H1 (cell line): Measurements from ENCODE around the gene NDUFAF3. TPM values are rescaled to one million over a fixed set of nuclear protein-coding genes. Genes with fewer than 3 reads are reported as not detected.

Source experiments
- CTCF ChIA-PET: fragments of 300-600 bp; sonication (Branson Sonifier 250); formaldehyde crosslinking; loops from one replicate; lab custom pipeline; 2021; ENCODE audit not compliant: partially characterized antibody; lab: Charles Lee
- POLR2A ChIA-PET: fragments of 300-600 bp; sonication (Branson Sonifier 250); formaldehyde crosslinking; loops from one replicate; lab custom pipeline; 2021; ENCODE audit warnings: inconsistent platforms; ENCODE audit not compliant: partially characterized antibody; lab: Charles Lee
- DNase-seq, 2 experiments: peaks; one replicate each; pipeline versions ENCODE4 v3.0.0 to v3.0.0-alpha.2; 2010 to 2022; ENCODE audit warnings: low spot score in 2 of 2, low read depth in 1 of 2, mixed read lengths in 1 of 2
- FAIRE-seq: peaks from 2 replicates; lab custom pipeline; 2011; peaks lifted over from hg19 to GRCh38; lab: Jason Lieb, UNC
- H2AFZ ChIP-seq: 2 replicates; pipeline ENCODE4 v1.8.1; 2012; ENCODE audit warnings: low read length, inconsistent platforms
- H2AK5ac ChIP-seq: 2 replicates; pipeline ENCODE4 v1.6.1; 2013; ENCODE audit warnings: low read depth, low read length
- H2BK120ac ChIP-seq: replicated peaks from 2 replicates; pipeline ENCODE3; 2013; ENCODE audit warnings: low read depth, low read length, inconsistent platforms
- H2BK12ac ChIP-seq: 2 replicates; pipeline ENCODE4 v1.6.1; 2013; ENCODE audit warnings: low read depth, low read length
- H2BK15ac ChIP-seq: 2 replicates; pipeline ENCODE4 v1.6.1; 2013; ENCODE audit warnings: low read length
- H2BK20ac ChIP-seq: 2 replicates; pipeline ENCODE4 v1.6.1; 2013; ENCODE audit warnings: low read length
- H2BK5ac ChIP-seq: 2 replicates; pipeline ENCODE4 v1.6.1; 2013; ENCODE audit warnings: low read depth, low read length
- H3K14ac ChIP-seq: 2 replicates; pipeline ENCODE4 v1.6.1; 2013; ENCODE audit warnings: inconsistent platforms; ENCODE audit not compliant: insufficient read length
- H3K18ac ChIP-seq: 2 replicates; pipeline ENCODE4 v1.6.1; 2013; ENCODE audit warnings: low read length; ENCODE audit errors: extremely low read depth
- H3K23ac ChIP-seq: 2 replicates; pipeline ENCODE4 v1.6.1; 2013; ENCODE audit warnings: inconsistent platforms; ENCODE audit not compliant: insufficient read length
- H3K23me2 ChIP-seq: 2 replicates; pipeline ENCODE4 v1.6.1; 2013; ENCODE audit warnings: low read depth, low read length
- H3K27ac ChIP-seq: 2 replicates; pipeline ENCODE4 v1.6.1; 2011; ENCODE audit warnings: low read depth, low read length, inconsistent platforms
- H3K27me3 ChIP-seq, 4 experiments: replicated peaks in 1 of 4; 1 replicate in 1 of 4; 2 replicates in 3 of 4; pipeline versions ENCODE4 v1.6.1 to v1.8.1; 2011 to 2013; ENCODE audit warnings: low read length in 3 of 4, mild to moderate bottlenecking in 3 of 4, inconsistent platforms in 2 of 4, mixed read lengths in 2 of 4, moderate library complexity in 1 of 4; ENCODE audit not compliant: control insufficient read depth in 3 of 4, insufficient read depth in 3 of 4; ENCODE audit errors: extremely low read depth in 1 of 4
- H3K36me3 ChIP-seq, 4 experiments: 2 replicates each; pipeline versions ENCODE4 v1.6.1 to v1.8.1; 2011 to 2013; ENCODE audit warnings: mild to moderate bottlenecking in 4 of 4, low read length in 3 of 4, moderate library complexity in 2 of 4, control low read depth in 1 of 4, inconsistent platforms in 1 of 4; ENCODE audit not compliant: insufficient read depth in 4 of 4, control insufficient read depth in 2 of 4
- H3K4ac ChIP-seq: replicated peaks from 2 replicates; pipeline ENCODE3; 2013; ENCODE audit warnings: low read length, low read depth, mixed read lengths, inconsistent platforms; ENCODE audit not compliant: insufficient read length
- H3K4me1 ChIP-seq, 4 experiments: replicated peaks in 1 of 4; 1 replicate in 1 of 4; 2 replicates in 3 of 4; pipeline versions ENCODE4 v1.6.1 to v1.8.1; 2011 to 2013; ENCODE audit warnings: low read length in 3 of 4, inconsistent platforms in 2 of 4, mixed read lengths in 1 of 4; ENCODE audit not compliant: insufficient read depth in 4 of 4, control insufficient read depth in 3 of 4
- H3K4me2 ChIP-seq, 2 experiments: 2 replicates each; pipeline versions ENCODE4 v1.6.1 to v1.8.1; 2011 to 2013; ENCODE audit warnings: low read depth in 2 of 2, low read length in 2 of 2, control low read depth in 1 of 2, inconsistent platforms in 1 of 2, mild to moderate bottlenecking in 1 of 2; ENCODE audit not compliant: insufficient read depth in 1 of 2
- H3K4me3 ChIP-seq, 4 experiments: fragments of 200-600, 300-600 bp in 1 of 4; sonication (generic), shearing (Covaris generic), sonication (Bioruptor Twin) in 1 of 4; 2 replicates each; pipeline versions ENCODE4 v1.5.1 to v1.8.1; 2011 to 2016; ENCODE audit warnings: low read length in 4 of 4, low read depth in 3 of 4, control low read depth in 2 of 4, inconsistent platforms in 2 of 4, mild to moderate bottlenecking in 2 of 4, mixed read lengths in 1 of 4, moderate library complexity in 1 of 4; ENCODE audit not compliant: insufficient read depth in 2 of 4; ENCODE audit errors: extremely low read depth in 1 of 4
- H3K56ac ChIP-seq: replicated peaks from 2 replicates; pipeline ENCODE3; 2013; ENCODE audit warnings: low read depth, mild to moderate bottlenecking, mixed read lengths, low read length, inconsistent platforms; ENCODE audit not compliant: insufficient read length
- H3K79me1 ChIP-seq: 2 replicates; pipeline ENCODE4 v1.6.1; 2013; ENCODE audit warnings: low read depth, low read length, control low read depth
- H3K79me2 ChIP-seq, 2 experiments: 2 replicates each; pipeline versions ENCODE4 v1.6.1 to v1.8.1; 2012 to 2013; ENCODE audit warnings: low read length in 2 of 2, mild to moderate bottlenecking in 2 of 2, inconsistent platforms in 1 of 2; ENCODE audit not compliant: insufficient read depth in 2 of 2, control insufficient read depth in 1 of 2
- H3K9ac ChIP-seq, 4 experiments: replicated peaks in 1 of 4; 1 replicate in 1 of 4; 2 replicates in 3 of 4; pipeline versions ENCODE4 v1.6.1 to v1.8.1; 2011 to 2013; ENCODE audit warnings: low read depth in 3 of 4, low read length in 3 of 4, control low read depth in 2 of 4, mild to moderate bottlenecking in 2 of 4, moderate library complexity in 2 of 4, inconsistent platforms in 1 of 4; ENCODE audit errors: extremely low read depth in 1 of 4
- H3K9me3 ChIP-seq, 2 experiments: 2 replicates each; pipeline versions ENCODE4 v1.6.1 to v1.8.1; 2012 to 2013; ENCODE audit warnings: mild to moderate bottlenecking in 2 of 2, moderate library complexity in 2 of 2, control low read depth in 1 of 2, inconsistent platforms in 1 of 2, low read depth in 1 of 2, low read length in 1 of 2, mixed read lengths in 1 of 2; ENCODE audit not compliant: insufficient read depth in 2 of 2
- H4K20me1 ChIP-seq, 2 experiments: replicated peaks in 1 of 2; 2 replicates each; pipeline versions ENCODE3 to v1.8.1; 2011 to 2013; ENCODE audit warnings: inconsistent platforms in 2 of 2, low read length in 2 of 2, mild to moderate bottlenecking in 1 of 2; ENCODE audit not compliant: insufficient read depth in 2 of 2, control insufficient read depth in 1 of 2
- H4K5ac ChIP-seq: 2 replicates; pipeline ENCODE4 v1.6.1; 2013; ENCODE audit warnings: low read length, low read depth, mixed read lengths, inconsistent platforms; ENCODE audit not compliant: insufficient read length
- H4K8ac ChIP-seq: 2 replicates; pipeline ENCODE4 v1.8.0; 2013; ENCODE audit warnings: mild to moderate bottlenecking, moderate library complexity, low read length, inconsistent platforms; ENCODE audit not compliant: insufficient read depth; ENCODE audit errors: extremely low read depth
- H4K91ac ChIP-seq: replicated peaks from 2 replicates; pipeline ENCODE3; 2013; ENCODE audit warnings: low read length, mixed read lengths, inconsistent platforms; ENCODE audit not compliant: insufficient read length
- CTCF ChIP-seq, 3 experiments: IDR thresholded peaks; 1 replicate in 2 of 3; 2 replicates in 1 of 3; pipeline versions ENCODE4 v1.5.1 to v1.6.1; 2011; ENCODE audit warnings: low read length in 3 of 3, mild to moderate bottlenecking in 3 of 3, inconsistent platforms in 2 of 3, low read depth in 1 of 3, moderate library complexity in 1 of 3; ENCODE audit not compliant: insufficient read depth in 1 of 3; ENCODE audit errors: control extremely low read depth in 1 of 3
- EGR1 ChIP-seq: IDR thresholded peaks from 2 replicates; pipeline ENCODE4 v1.6.1; 2011; ENCODE audit warnings: low read depth, low read length, borderline replicate concordance
- FOSL1 ChIP-seq: IDR thresholded peaks from 2 replicates; pipeline ENCODE4 v1.6.1; 2011; ENCODE audit warnings: mild to moderate bottlenecking, low read depth, low read length, moderate library complexity; ENCODE audit not compliant: insufficient read depth
- JUND ChIP-seq: IDR thresholded peaks from 2 replicates; pipeline ENCODE4 v1.6.1; 2011; ENCODE audit warnings: mild to moderate bottlenecking, improper control_type of control experiment, low read length
- KDM1A ChIP-seq: fragments of 200-600, 300-600 bp; sonication (generic); IDR thresholded peaks from 2 replicates; pipeline ENCODE4 v1.7.1; 2016; ENCODE audit warnings: mild to moderate bottlenecking, low read length, borderline replicate concordance
- POLR2AphosphoS5 ChIP-seq: IDR thresholded peaks from 2 replicates; pipeline ENCODE4 v1.6.1; 2011; ENCODE audit warnings: low read depth, low read length
- POU5F1 ChIP-seq: IDR thresholded peaks from 2 replicates; pipeline ENCODE4 v1.6.1; 2011; ENCODE audit warnings: low read depth, mild to moderate bottlenecking, low read length, moderate library complexity
- RNF2 ChIP-seq: fragments of 200-900, 300-1000 bp; sonication (generic); IDR thresholded peaks from 2 replicates; pipeline ENCODE4 v1.7.1; 2016; ENCODE audit warnings: borderline replicate concordance, low read depth, mild to moderate bottlenecking, antibody characterized with exemption, low read length; ENCODE audit not compliant: poor library complexity, severe bottlenecking; ENCODE audit errors: missing control alignments
- SIX5 ChIP-seq: IDR thresholded peaks from 2 replicates; pipeline ENCODE4 v1.6.1; 2011; ENCODE audit warnings: mild to moderate bottlenecking, low read depth, low read length
- TCF12 ChIP-seq: IDR thresholded peaks from 2 replicates; pipeline ENCODE4 v1.6.1; 2011; ENCODE audit warnings: low read depth, mild to moderate bottlenecking, low read length
- ZNF274 ChIP-seq: IDR thresholded peaks from 2 replicates; pipeline ENCODE4 v1.7.0; 2012; ENCODE audit warnings: low read length, borderline replicate concordance; ENCODE audit errors: extremely low read depth
- WGBS, 2 experiments: shearing (Covaris generic) in 1 of 2; methylation state at CpG; one replicate each; pipeline versions ENCODE4 v1.1.6 to v1.1.7; 2013 to 2015; ENCODE audit warnings: low lambda C conversion rate in 2 of 2, mixed read lengths in 2 of 2, inconsistent platforms in 1 of 2, low coverage in 1 of 2, missing lambda C conversion rate in 1 of 2; ENCODE audit not compliant: insufficient replicate concordance in 2 of 2, insufficient coverage in 1 of 2, insufficient read length in 1 of 2; ENCODE audit errors: extremely low coverage in 1 of 2, missing lambda C conversion rate in 1 of 2; 5-methylcytosine and 5-hydroxymethylcytosine counted together
- polyA plus RNA-seq, 7 experiments: library from polyadenylated mRNA; depleted of rRNA in 3 of 7; stranded (reverse) in 5 of 7; unstranded in 2 of 7; fragments of >200 nt in 5 of 7; fragments of 200-250 nt in 2 of 7; gene quantifications; 1 replicate in 5 of 7; 2 replicates in 1 of 7; 4 replicates in 1 of 7; pipeline versions ENCODE4 v1.2.1 to v1.2.3, GENCODE V29; 2011 to 2013; ENCODE audit warnings: missing spikeins in 2 of 7, mixed read lengths in 2 of 7
- total RNA-seq: library from RNA; stranded (reverse); fragmentation: NEBNext Ultra II Directional; extraction: Animal tissue kit (Norgen Biotek cat#: 25700); gene quantifications from 2 replicates; pipeline ENCODE4 v1.2.1, GENCODE V29; 2021

The NDUFAF3 gene
- total and polyA plus RNA-seq, 2 of the 8 experiments (the other 6 are each of a cell fraction or from before 2014, with no cell fraction given), result 27.8 to 45.5 TPM

- no peak overlapping the region for H2AFZ ChIP-seq
- H3K36me3 ChIP-seq, result peaks cover 39 to 58% (median 50%) of the 10 kb centered on the region in 4 experiments
- peaks cover 8 to 19% of the 10 kb centered on the region in 2 experiments for H4K20me1 ChIP-seq
- no peak overlapping the region for H3K9ac ChIP-seq
- H2BK5ac ChIP-seq, result no peak overlapping the region
- H3K79me1 ChIP-seq, result peaks cover 6% of the 10 kb centered on the region
- WGBS, 2 experiments, result 89% methylated on average over 3 of the region's 3 CpGs; no CpG with 5 or more reads in 1 of the 2 experiments
- no peak overlapping the region for H3K27ac ChIP-seq
- H2BK120ac ChIP-seq, result no peak overlapping the region
- H3K4me2 ChIP-seq, result no peak overlapping the region; a peak in 1 of 4 replicates
- FAIRE-seq (no peak), DNase-seq (no peak)
- no peak overlapping the region for H4K8ac ChIP-seq
- no peak overlapping the region for H2BK12ac ChIP-seq
- no peak overlapping the region for H3K56ac ChIP-seq
- peaks cover 14% of the 10 kb centered on the region for H3K23me2 ChIP-seq
- no peak overlapping the region for H2BK15ac ChIP-seq
- H3K14ac ChIP-seq, result no peak overlapping the region
- peaks cover 0 to 18% (median 11%) of the 10 kb centered on the region in 4 experiments; a peak in 6 of 7 replicates for H3K4me1 ChIP-seq
- H3K4me3 ChIP-seq, result no peak overlapping the region
- peaks cover 4 to 25% of the 10 kb centered on the region in 2 experiments; a peak in 3 of 4 replicates for H3K79me2 ChIP-seq
- no peaks in the 10 kb centered on the region; a peak in 1 of 7 replicates for H3K27me3 ChIP-seq
- POLR2A ChIA-PET, result interaction anchor here (0.7 to 33.9 kb wide), 10 partner anchors 14 to 119 kb away, joined by 3 to 1518 read pairs (median 5); partner anchors contain the start of genes DALRD3, P4HTM, QARS1 and QRICH1
- no peaks in the 10 kb centered on the region for H3K9me3 ChIP-seq
- CTCF ChIA-PET, result interaction anchor here (0.6 to 24.3 kb wide), 4 partner anchors 14 to 71 kb away, joined by 3 to 467 read pairs (median 27); partner anchors contain the start of gene P4HTM
- H3K18ac ChIP-seq, result no peak overlapping the region
- H3K4ac ChIP-seq, result no peak overlapping the region
- no peak overlapping the region for H2BK20ac ChIP-seq
- H4K5ac ChIP-seq, result no peak overlapping the region
- H2AK5ac ChIP-seq, result no peak overlapping the region
- no peak overlapping the region for H3K23ac ChIP-seq
- H4K91ac ChIP-seq, result no peak overlapping the region
- no peak; the same call in 1 of the 2 replicates for TF ChIP-seq POLR2AphosphoS5
- TF ChIP-seq TCF12, result no peak
- no peak for TF ChIP-seq FOSL1
- TF ChIP-seq CTCF (IDR thresholded peaks at IDR 0.05; ENCODE audit: control extremely low read depth in 1 of 3, insufficient read depth in 1 of 3, low read depth in 1 of 3, low read length in 3 of 3), result no peak
- TF ChIP-seq JUND, result no peak
- no peak for TF ChIP-seq POU5F1
- TF ChIP-seq EGR1, result no peak
- no peak for TF ChIP-seq KDM1A
- no peak for TF ChIP-seq SIX5
- TF ChIP-seq RNF2, result no peak
- no peak for TF ChIP-seq ZNF274
Observed at GRCh38 chr3:49026536-49026935, 4.6 kb downstream of the NDUFAF3 start.
